Measurements from ENCODE around the gene PDCD2L. TPM values are rescaled to one million over a fixed set of nuclear protein-coding genes. Genes with fewer than 3 reads are reported as not detected.

The PDCD2L gene
- total RNA-seq, 1 experiment from 2014 or later: 43.3 TPM

DNA sequence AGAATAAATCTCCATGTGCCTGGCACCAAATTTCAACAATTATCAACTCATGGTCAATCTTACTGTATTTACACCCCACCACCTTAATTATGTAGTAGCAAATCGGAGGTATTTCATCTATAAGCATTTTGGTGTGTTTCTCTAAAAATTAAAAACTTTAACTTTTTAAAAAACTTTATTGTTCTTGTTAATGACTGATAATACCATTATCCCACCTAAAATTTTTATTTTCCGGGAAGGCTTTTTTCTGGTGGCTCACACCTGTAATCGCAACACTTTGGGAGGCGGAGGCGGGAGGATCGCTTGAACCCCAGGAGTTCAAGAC is 453 bp upstream of the PDCD2L start:
- Histone ChIP-seq H3K4me2 (ENCODE audit: insufficient read depth, insufficient read length, low read length) (peak overlapping the region; percentile 35), H2AK5ac (ENCODE audit: insufficient read length, low read length) (no peak overlapping the region), H3K23ac (ENCODE audit: insufficient read length, low read depth, low read length) (no peak overlapping the region), H3K79me1 (ENCODE audit: insufficient read depth, low read depth, low read length, poor library complexity, severe bottlenecking) (no peaks in the 10 kb centered on the region), H3K56ac (ENCODE audit: insufficient read length, low read depth, low read length) (no peak overlapping the region), H3K4me1 (ENCODE audit: insufficient read depth, low read length) (no peaks in the 10 kb centered on the region), H3K23me2 (ENCODE audit: insufficient read length, low read depth, low read length, poor library complexity, severe bottlenecking) (peaks cover 4% of the 10 kb centered on the region), H4K20me1 (ENCODE audit: control insufficient read depth, insufficient read depth, insufficient read length) (no peaks in the 10 kb centered on the region), H3K27me3 (ENCODE audit: insufficient read depth, low read length) (no peaks in the 10 kb centered on the region), H3K18ac (ENCODE audit: insufficient read length, low read depth, low read length) (no peak overlapping the region), H3K9ac (ENCODE audit: extremely low read depth, insufficient read length, low read length) (no peak overlapping the region), H3T11ph (ENCODE audit: low read length) (no peak overlapping the region), H2AFZ (ENCODE audit: low read length) (no peak overlapping the region), H4K91ac (ENCODE audit: insufficient read length, low read depth, low read length) (no peak overlapping the region), H4K8ac (replicated peaks; ENCODE audit: insufficient read length, low read depth, low read length) (no peak overlapping the region), H3K79me2 (ENCODE audit: insufficient read depth, low read length) (peaks cover 2% of the 10 kb centered on the region; the same call in 1 of the 2 replicates), H4K5ac (ENCODE audit: insufficient read length, low read depth, low read length) (no peak overlapping the region), H2BK15ac (ENCODE audit: low read depth, low read length) (no peak overlapping the region), H3K14ac (ENCODE audit: insufficient read depth, low read length) (no peak overlapping the region), H2BK20ac (ENCODE audit: low read depth, low read length, poor library complexity, severe bottlenecking) (no peak overlapping the region), H3K27ac (ENCODE audit: insufficient read length, low read depth, low read length) (no peak overlapping the region), H3K9me3 (ENCODE audit: control insufficient read depth, low read depth, low read length) (no peaks in the 10 kb centered on the region), H2BK5ac (ENCODE audit: insufficient read length, low read length) (no peak overlapping the region), H2BK120ac (ENCODE audit: low read depth, low read length, poor library complexity, severe bottlenecking) (no peak overlapping the region), H3K4ac (ENCODE audit: low read depth, low read length) (no peak overlapping the region), H2BK12ac (ENCODE audit: insufficient read length, low read depth, low read length) (no peak overlapping the region)
- Mint-ChIP-seq H3K27ac (peak overlapping the region in 1 of 3 experiments; percentile 73; a peak in 2 of 7 replicates), H3K9me3 (no peaks in the 10 kb centered on the region; a peak in 1 of 5 replicates), H3K4me3 (peak overlapping the region; percentile 88 to 91), H3K4me1 (peaks cover 0 to 3% of the 10 kb centered on the region in 2 experiments; a peak in 1 of 4 replicates), H3K36me3 (ENCODE audit: insufficient read depth in 1 of 3, low read depth in 3 of 3) (peaks cover 25 to 42% (median 25%) of the 10 kb centered on the region in 3 experiments), H3K27me3 (ENCODE audit: low read depth) (no peaks in the 10 kb centered on the region)
- DNase-seq: no peak
- no CpG with 5 or more reads among the region's 6 CpGs for WGBS (ENCODE audit: extremely low coverage, insufficient read length, low lambda C conversion rate)
- TF ChIP-seq, protein P1, sequence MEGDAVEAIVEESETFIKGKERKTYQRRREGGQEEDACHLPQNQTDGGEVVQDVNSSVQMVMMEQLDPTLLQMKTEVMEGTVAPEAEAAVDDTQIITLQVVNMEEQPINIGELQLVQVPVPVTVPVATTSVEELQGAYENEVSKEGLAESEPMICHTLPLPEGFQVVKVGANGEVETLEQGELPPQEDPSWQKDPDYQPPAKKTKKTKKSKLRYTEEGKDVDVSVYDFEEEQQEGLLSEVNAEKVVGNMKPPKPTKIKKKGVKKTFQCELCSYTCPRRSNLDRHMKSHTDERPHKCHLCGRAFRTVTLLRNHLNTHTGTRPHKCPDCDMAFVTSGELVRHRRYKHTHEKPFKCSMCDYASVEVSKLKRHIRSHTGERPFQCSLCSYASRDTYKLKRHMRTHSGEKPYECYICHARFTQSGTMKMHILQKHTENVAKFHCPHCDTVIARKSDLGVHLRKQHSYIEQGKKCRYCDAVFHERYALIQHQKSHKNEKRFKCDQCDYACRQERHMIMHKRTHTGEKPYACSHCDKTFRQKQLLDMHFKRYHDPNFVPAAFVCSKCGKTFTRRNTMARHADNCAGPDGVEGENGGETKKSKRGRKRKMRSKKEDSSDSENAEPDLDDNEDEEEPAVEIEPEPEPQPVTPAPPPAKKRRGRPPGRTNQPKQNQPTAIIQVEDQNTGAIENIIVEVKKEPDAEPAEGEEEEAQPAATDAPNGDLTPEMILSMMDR (conservative IDR thresholded peaks at IDR 0.05): no peak
